NCI-H526 treated with DMSO at 0.1 percent for 48 hours (cell line): Measurements from ENCODE around the gene TAF4.
"Not testable (repeated sequence)": the region's sequence is repeated elsewhere in the genome, so short reads cannot be mapped to it uniquely, and the experiment has no call there.

Experiments
- DNase-seq: peaks from one replicate; lab custom pipeline; 2025; lab: John Stamatoyannopoulos, UW

TAF4 gene

GRCh38 chr20:62065674-62066338 lies at the start of gene TAF4:
TSS of gene TAF4 (minus strand) at chr20:62065881. CDS start at chr20:62065810, 71 bp downstream.
- DNase-seq: peak; percentile 42

- no peak for DNase-seq
Observed at GRCh38 chr20:62114894-62115293, 49.2 kb upstream of the TAF4 start.

- DNase-seq: no peak
Observed at GRCh38 chr20:62112368-62112767, 46.7 kb upstream of the TAF4 start.

GRCh38 chr20:62111148-62111547 lies 45.5 kb upstream of the TAF4 start:
- DNase-seq: no peak

GRCh38 chr20:62105592-62105991 lies 39.9 kb upstream of the TAF4 start:
- no peak for DNase-seq

- no peak for DNase-seq
Observed at GRCh38 chr20:62104791-62105345, 39.2 kb upstream of the TAF4 start.

GRCh38 chr20:62104234-62104789 lies 38.6 kb upstream of the TAF4 start:
- DNase-seq: no peak

GRCh38 chr20:62103508-62104233 lies 38.0 kb upstream of the TAF4 start:
- DNase-seq: no peak

GRCh38 chr20:62101078-62101477 lies 35.4 kb upstream of the TAF4 start:
- no peak for DNase-seq

GRCh38 chr20:62097881-62098407 lies 32.3 kb upstream of the TAF4 start:
- no peak for DNase-seq

- no peak for DNase-seq
Observed at GRCh38 chr20:62096421-62097380, 31.0 kb upstream of the TAF4 start.

- no peak for DNase-seq
Observed at GRCh38 chr20:62089393-62089792, 23.7 kb upstream of the TAF4 start.

GRCh38 chr20:62088258-62089127 lies 22.8 kb upstream of the TAF4 start:
- DNase-seq: no peak

- DNase-seq: no peak
Observed at GRCh38 chr20:62087632-62088031, 22.0 kb upstream of the TAF4 start.

GRCh38 chr20:62087227-62087626 lies 21.5 kb upstream of the TAF4 start:
- DNase-seq: no peak

GRCh38 chr20:62085206-62085605 lies 19.5 kb upstream of the TAF4 start:
- no peak for DNase-seq

- not testable (repeated sequence) for DNase-seq
Observed at GRCh38 chr20:62084224-62084623, 18.5 kb upstream of the TAF4 start.

GRCh38 chr20:62083312-62083711 lies 17.6 kb upstream of the TAF4 start:
- DNase-seq: no peak

- DNase-seq: no peak
Observed at GRCh38 chr20:62080249-62080990, 14.7 kb upstream of the TAF4 start.

GRCh38 chr20:62079166-62079565 lies 13.5 kb upstream of the TAF4 start:
- no peak for DNase-seq
